Measurements from ENCODE around the gene GALC.
"Not testable (repeated sequence)": the region's sequence is repeated elsewhere in the genome, so short reads cannot be mapped to it uniquely, and the experiment has no call there.

The GALC gene

DNA sequence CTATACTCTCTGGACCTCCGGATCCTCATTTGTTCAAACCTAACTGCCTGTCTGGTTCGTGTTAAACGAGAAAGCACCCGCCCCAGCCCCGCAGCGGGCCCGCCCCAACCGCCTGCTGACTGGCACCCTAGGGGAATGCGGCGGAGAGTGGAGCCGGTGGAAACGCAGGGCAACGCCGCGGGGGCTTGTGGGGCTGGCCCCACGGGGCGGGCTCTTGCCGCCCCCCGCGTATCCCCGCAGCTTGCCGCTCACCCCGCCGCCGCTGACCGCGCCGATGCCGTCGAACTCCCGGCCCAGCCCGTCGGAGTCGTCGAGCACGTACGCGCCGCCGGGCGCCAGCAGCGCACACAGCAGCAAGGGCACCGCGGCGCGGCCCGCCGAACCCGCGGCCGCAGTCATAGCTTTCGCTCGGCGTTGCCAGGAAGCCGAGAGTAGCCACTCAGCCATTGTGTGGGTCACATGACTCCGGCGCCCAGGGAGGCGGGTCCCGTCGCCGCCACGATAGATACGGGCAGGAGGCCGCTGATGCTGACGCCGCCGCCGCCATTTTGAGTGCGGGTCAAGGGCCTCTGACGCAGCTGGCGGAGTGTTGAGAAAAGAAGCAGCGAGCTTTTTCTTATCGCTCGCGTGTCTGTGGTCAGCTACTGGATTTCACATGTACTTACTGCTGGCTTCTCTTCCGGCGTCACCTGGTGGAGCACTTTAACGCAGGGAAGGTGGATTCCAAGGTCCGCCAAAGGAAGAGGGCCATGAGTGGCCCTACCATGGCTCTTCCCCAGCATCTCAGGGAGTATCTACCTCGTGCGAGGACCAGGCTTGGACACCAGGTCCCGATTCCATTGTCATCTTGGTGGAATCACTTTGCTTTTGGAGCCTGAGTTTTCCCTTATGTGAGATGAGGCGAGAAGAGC, at the start of gene GALC:
Gene GALC, minus strand, starts transcription at position 465 of the 911 bp plus-strand sequence. Its CDS starts 18 bp downstream, at position 447.
- peak; percentile 50 for DNase-seq

- no peak for DNase-seq
These were observed 47.2 kb upstream of the GALC start for GRCh38 chr14:88040146-88040545.

GRCh38 chr14:88039197-88039596, 46.2 kb upstream of the GALC start:
- DNase-seq = no peak

- no peak for DNase-seq
These were observed 44.3 kb upstream of the GALC start for GRCh38 chr14:88037325-88037724.

- no peak for DNase-seq
These were observed 43.4 kb upstream of the GALC start for GRCh38 chr14:88036422-88036821.

- no peak for DNase-seq
These were observed 41.1 kb upstream of the GALC start for GRCh38 chr14:88034076-88034475.

- DNase-seq = no peak
These were observed 39.4 kb upstream of the GALC start for GRCh38 chr14:88032373-88032772.

- no peak for DNase-seq
These were observed 37.9 kb upstream of the GALC start for GRCh38 chr14:88030892-88031291.

GRCh38 chr14:88030079-88030478, 37.1 kb upstream of the GALC start:
- no peak for DNase-seq

DNA sequence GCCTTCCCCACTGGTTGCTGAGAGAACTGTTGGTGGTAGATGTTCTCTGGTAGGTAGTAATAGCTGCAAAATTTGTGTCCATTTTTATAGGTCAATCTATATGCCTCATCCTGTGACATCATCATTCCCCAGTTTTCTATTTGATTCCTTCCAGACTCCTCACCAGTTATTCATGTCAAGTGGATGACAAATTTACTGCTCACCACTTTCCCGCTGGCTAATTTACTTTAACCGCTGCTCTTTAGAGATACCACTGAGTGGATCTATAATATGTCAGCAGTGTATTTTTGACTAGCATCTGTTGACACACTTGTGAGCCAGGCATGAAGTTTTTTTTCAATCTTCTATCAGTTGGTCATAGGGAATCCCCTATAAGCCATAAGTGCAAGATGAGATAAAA, 36.5 kb upstream of the GALC start:
- DNase-seq = no peak

DNA sequence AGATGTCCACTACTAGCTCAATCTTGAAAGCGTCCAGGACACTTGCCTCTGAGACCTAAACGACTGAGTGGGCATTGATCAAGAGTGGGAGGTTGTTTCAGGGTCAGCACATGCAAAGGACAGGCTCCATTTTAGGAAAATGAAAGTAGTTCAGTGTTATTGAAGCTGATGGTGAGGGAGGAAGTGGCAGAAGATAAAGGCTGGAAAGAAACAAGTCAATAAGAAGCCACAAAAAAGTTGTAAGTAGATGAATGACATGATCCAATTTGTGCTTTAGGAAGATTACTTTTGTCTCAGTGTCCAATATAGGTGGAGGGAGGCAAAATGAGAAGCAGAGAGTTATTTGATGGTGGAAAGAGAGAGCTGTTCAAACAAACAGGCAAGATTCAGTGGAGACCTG, 33.9 kb upstream of the GALC start:
- DNase-seq = no peak

- no peak for DNase-seq
These were observed 32.3 kb upstream of the GALC start for GRCh38 chr14:88025313-88025712.

DNA sequence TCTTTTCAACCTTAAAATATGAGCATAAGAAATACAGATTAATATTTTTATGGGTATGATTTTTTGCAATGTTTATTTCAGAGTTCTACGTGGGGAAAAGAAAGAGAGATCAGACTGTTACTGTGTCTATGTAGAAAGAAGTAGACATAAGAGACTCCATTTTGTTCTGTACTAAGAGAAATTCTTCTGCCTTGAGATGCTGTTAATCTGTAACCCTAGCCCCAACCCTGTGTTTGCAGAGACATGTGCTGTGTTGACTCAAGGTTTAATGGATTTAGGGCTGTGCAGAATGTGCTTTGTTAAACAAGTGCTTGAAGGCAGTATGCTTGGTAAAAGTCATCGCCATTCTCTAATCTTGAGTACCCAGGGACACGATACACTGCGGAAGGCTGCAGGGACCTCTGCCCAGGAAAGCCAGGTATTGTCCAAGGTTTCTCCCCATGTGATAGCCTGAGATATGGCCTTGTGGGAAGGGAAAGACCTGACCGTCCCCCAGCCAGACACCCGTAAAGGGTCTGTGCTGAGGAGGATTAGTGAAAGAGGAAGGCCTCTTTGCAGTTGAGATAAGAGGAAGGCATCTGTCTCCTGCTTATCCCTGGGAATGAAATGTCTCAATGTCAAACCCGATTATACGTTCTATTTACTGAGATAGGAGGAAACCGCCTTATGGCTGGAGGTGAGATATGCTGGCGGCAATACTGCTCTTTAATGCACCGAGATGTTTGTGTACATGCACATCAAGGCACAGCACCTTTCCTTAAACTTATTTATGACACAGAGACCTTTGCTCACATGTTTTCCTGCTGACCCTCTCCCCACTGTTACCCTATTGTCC, 31.5 kb upstream of the GALC start:
- not testable (repeated sequence) for DNase-seq

DNA sequence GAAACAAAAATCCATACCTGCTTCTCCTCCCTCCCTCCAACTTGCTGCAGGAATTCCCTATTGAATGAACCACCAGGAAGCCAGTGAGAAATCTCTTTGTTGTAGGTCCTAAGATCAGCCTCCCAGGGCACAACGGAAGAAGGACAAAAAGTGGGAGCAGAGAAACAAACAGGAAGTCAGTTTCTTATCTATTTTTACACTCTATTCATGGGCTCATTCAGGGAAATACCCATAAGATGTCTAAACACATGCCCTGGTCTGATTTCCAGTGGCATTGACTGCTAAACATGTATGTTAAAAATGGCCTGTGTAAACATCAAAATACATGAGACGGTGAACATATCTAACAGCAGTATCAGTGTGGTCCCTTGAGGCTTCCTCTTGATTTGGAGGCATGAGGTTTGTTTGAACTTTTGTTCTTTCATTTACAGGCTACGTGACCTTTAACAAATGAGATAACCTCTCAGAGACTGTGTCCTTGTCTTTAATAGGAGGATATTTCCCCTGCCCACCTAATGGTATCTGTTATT, 30.7 kb upstream of the GALC start:
- no peak for DNase-seq

GRCh38 chr14:88017535-88017934, 24.6 kb upstream of the GALC start:
- no peak for DNase-seq

- no peak for DNase-seq
These were observed 23.8 kb upstream of the GALC start for GRCh38 chr14:88016768-88017167.

- peak; percentile 40 for DNase-seq
These were observed 20.9 kb upstream of the GALC start for GRCh38 chr14:88013750-88014349.

DNA sequence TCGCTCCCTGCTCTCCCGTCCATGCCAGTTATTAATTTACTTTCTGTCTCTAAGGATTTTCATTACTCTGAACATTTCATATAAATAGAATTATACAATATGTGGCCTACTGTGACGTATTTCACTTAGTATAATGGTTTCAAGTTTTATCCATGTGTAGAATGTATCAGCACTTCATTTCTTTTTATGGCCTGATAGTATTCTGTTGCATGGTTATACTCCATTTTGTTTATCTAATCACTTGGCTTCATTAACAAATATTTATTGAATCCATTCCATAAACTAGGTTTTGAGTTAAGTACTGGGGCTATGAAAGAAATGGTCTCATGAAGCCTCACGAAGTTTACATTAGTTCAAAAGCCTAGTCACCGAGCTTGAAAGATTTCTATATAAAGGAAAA, 19.5 kb upstream of the GALC start:
- DNase-seq = no peak

GRCh38 chr14:88010331-88010730, 17.3 kb upstream of the GALC start:
- no peak for DNase-seq

DNA sequence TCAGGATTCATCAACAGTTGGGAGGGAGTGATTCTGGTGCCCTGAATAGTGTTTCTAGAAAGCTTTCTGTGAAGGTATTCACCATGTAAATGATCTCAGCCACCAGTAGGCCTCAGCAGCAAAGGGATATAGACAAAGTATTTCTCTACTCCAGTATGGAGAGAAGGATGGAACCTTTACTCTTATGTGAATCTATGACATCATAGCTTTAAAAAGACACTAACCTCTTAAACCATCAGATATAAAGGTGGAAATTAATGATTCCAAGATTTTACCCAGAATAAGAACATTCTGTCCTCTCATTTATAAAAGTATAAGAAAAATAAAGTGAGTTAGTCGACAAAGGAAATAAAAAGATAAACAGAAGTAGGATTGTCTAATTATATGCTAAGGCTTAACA, 16.5 kb upstream of the GALC start:
- DNase-seq = no peak

DNA sequence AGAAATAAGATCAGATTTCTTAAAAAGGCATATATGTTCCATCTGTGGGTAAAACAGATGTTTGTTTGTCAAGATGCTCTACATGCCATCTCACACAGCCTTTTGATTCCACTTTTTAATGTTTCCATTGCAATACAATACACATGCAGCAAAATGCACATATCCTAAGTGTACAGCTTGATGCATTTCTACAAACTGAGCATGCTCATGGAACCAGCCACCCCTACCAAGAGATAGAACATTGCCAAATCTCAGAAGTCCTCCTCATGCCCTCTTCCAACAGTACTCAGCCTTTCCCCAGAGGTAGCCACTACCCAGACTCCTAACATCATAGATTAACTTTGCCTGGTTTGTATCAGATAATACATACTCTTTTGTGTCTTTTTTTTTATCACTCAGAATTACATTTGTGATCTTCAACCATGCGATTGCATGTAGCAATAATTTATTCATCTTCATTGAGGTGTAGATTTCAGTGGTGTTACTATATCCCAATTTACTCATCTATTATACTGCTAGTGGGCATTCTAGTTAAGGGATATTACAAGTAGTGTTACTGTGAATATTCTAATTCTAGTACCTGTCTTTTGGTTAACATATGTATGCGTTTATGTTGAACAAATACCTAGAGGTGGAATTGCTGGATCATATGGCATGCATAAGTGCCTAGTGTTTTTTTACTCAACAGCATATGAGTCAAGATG, 15.2 kb upstream of the GALC start:
- DNase-seq = no peak

- no peak for DNase-seq
These were observed 14.6 kb upstream of the GALC start for GRCh38 chr14:88007608-88008007.
